PFSK-1 (cell line): ENCODE results near the gene KRTAP10-12.

Source experiments
- FOXP2 ChIP-seq: optimal IDR thresholded peaks from 2 replicates; pipeline ENCODE3; 2011; ENCODE audit warnings: borderline replicate concordance, control low read depth, inconsistent platforms; ENCODE audit not compliant: insufficient read depth; ENCODE audit errors: extremely low read length, extremely low read depth
- POLR2AphosphoS5 ChIP-seq: IDR thresholded peaks from 2 replicates; pipeline ENCODE4 v1.6.1; 2012; ENCODE audit warnings: low read depth, mild to moderate bottlenecking, control low read depth, low read length, moderate library complexity
- SIN3A ChIP-seq: IDR thresholded peaks from 2 replicates; pipeline ENCODE4 v1.6.1; 2012; ENCODE audit warnings: mild to moderate bottlenecking, low read length, moderate library complexity, borderline replicate concordance; ENCODE audit not compliant: insufficient read depth
- TAF1 ChIP-seq: IDR thresholded peaks from 2 replicates; pipeline ENCODE4 v1.6.1; 2012; ENCODE audit warnings: low read length, control low read depth, borderline replicate concordance; ENCODE audit not compliant: insufficient read depth
- TF ChIP-seq, protein P1 (sequence below), 2 experiments: IDR thresholded peaks; 2 replicates each; pipeline versions ENCODE4 v1.6.1 to v1.8.0; 2011 to 2012; ENCODE audit warnings: low read depth in 2 of 2, low read length in 2 of 2, control low read depth in 1 of 2, inconsistent platforms in 1 of 2, mild to moderate bottlenecking in 1 of 2, moderate library complexity in 1 of 2; ENCODE audit not compliant: insufficient read depth in 1 of 2

KRTAP10-12 gene

DNA sequence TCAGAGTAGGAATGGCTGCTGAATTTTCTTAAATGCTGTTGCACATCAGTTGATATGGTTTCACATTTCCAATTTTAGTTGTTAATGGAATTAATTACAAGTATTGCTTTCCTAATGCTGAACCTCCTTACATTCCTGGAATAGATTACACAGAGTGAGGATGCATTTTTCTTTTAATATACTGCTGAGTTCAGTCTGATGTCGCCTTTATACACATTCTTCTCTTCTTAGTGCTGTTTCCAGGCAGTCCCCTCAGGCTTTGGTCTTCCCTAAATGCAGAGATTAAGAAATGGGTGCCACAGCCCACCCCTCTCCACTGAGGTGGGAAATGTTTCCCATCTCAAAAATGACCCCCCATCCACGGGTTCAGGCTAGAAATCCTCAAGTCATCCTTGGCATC is 21.1 kb downstream of the KRTAP10-12 start:
- TF ChIP-seq FOXP2 (no peak), SIN3A (no peak), TAF1 (no peak), POLR2AphosphoS5 (no peak)
- TF ChIP-seq, protein P1, sequence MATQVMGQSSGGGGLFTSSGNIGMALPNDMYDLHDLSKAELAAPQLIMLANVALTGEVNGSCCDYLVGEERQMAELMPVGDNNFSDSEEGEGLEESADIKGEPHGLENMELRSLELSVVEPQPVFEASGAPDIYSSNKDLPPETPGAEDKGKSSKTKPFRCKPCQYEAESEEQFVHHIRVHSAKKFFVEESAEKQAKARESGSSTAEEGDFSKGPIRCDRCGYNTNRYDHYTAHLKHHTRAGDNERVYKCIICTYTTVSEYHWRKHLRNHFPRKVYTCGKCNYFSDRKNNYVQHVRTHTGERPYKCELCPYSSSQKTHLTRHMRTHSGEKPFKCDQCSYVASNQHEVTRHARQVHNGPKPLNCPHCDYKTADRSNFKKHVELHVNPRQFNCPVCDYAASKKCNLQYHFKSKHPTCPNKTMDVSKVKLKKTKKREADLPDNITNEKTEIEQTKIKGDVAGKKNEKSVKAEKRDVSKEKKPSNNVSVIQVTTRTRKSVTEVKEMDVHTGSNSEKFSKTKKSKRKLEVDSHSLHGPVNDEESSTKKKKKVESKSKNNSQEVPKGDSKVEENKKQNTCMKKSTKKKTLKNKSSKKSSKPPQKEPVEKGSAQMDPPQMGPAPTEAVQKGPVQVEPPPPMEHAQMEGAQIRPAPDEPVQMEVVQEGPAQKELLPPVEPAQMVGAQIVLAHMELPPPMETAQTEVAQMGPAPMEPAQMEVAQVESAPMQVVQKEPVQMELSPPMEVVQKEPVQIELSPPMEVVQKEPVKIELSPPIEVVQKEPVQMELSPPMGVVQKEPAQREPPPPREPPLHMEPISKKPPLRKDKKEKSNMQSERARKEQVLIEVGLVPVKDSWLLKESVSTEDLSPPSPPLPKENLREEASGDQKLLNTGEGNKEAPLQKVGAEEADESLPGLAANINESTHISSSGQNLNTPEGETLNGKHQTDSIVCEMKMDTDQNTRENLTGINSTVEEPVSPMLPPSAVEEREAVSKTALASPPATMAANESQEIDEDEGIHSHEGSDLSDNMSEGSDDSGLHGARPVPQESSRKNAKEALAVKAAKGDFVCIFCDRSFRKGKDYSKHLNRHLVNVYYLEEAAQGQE (IDR thresholded peaks at IDR 0.05; ENCODE audit: insufficient read depth in 1 of 2, low read depth in 2 of 2, low read length in 2 of 2) = no peak

GRCh38 chr21:44718571-44718970 is 21.6 kb downstream of the KRTAP10-12 start:
- no peak for TF ChIP-seq FOXP2
- TF ChIP-seq, protein P1 (IDR thresholded peaks at IDR 0.05; ENCODE audit: insufficient read depth in 1 of 2, low read depth in 2 of 2, low read length in 2 of 2) = no peak
- TF ChIP-seq SIN3A = no peak
- no peak for TF ChIP-seq TAF1
- no peak for TF ChIP-seq POLR2AphosphoS5

DNA sequence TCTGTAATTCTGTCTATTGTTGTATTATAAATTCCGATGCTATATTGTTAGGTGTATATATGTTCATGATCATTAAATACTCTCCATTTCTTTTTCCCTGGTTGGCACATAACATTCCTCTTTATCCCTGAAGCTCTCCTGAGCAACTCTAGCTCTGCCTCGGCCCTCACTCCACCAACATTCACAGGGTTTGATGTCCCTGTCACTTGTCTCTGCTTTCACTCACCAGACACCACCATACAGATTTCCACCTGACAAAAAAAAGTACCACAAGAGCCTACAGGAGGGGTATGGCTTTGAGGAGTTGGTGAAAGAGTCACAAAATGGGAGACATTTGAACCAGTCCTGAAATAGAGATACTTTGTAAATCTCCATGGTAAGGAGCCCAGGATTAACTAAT is 23.2 kb downstream of the KRTAP10-12 start:
- TF ChIP-seq TAF1 (no peak), POLR2AphosphoS5 (no peak), FOXP2 (no peak), SIN3A (no peak)
- TF ChIP-seq, protein P1 (IDR thresholded peaks at IDR 0.05; ENCODE audit: insufficient read depth in 1 of 2, low read depth in 2 of 2, low read length in 2 of 2) = no peak

GRCh38 chr21:44722731-44723130 is 25.8 kb downstream of the KRTAP10-12 start:
- TF ChIP-seq TAF1 = no peak
- TF ChIP-seq FOXP2 = no peak
- no peak for TF ChIP-seq SIN3A
- TF ChIP-seq, protein P1 (IDR thresholded peaks at IDR 0.05; ENCODE audit: insufficient read depth in 1 of 2, low read depth in 2 of 2, low read length in 2 of 2) = no peak
- no peak for TF ChIP-seq POLR2AphosphoS5

DNA sequence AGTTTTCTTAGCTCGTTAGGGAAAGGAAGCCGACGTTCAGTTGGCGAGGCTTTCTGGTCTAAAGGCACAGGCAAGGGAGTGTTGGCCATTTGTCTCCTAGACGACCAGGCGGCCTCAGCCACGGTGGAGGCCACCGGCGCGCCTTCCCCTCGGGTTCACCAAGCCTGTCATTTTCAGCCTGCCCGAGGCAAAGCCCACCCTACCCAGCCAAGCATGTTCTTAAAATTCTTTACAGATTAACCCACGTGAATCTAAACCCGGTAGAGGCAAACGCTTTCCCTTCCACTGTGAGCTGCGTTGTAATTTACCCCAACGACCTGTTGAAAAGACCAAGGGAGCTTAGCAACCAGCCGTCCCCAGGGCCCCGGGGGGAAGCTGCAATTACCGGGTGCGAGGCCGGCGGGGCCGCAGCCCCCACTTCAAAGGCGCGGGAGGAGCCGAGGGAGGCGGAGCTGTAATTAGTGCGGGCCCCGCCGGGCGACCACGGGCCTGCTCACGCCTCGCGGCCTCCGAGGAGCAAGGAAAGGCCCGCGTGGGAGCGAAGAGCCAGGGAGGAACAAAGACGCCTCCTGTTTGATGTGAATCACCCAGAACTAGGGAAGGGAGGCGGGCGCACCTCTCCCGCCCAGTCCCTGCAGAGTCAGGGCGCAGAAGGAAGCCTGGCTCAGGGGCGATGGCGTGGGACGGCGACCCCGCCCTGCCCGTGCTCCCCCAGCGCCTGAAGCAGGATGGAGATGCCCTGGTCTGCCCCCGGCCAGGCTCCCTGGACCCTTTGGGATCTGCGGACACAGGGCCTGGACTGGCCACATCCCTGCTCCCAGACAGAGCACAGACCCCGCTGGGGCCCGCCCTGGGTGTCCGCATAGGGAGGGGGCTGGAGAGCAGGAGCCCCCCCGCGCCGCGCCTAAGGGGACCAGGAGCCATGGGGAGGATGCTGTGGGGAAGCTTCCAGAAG is 26.5 kb downstream of the KRTAP10-12 start:
- TF ChIP-seq POLR2AphosphoS5 (no peak), TAF1 (no peak), FOXP2 (no peak), SIN3A (no peak)
- TF ChIP-seq, protein P1 (IDR thresholded peaks at IDR 0.05; ENCODE audit: insufficient read depth in 1 of 2, low read depth in 2 of 2, low read length in 2 of 2) = no peak
